PC-3 (cell line): Measurements from ENCODE around the gene KYAT1. TPM values are rescaled to one million over a fixed set of nuclear protein-coding genes. Genes with fewer than 3 reads are reported as not detected.

Experiments
- ATAC-seq: fragments of 200-7000 bp; cut with Tn5 transposase; 2 replicates; pipeline ENCODE4 v1.9.1; 2020; ENCODE audit warnings: mild to moderate bottlenecking, moderate library complexity
- BruUV-seq: library from RNA; stranded (reverse); fragments of 400-500 nt; replicated peaks from 2 replicates; lab custom pipeline; 2021; lab: Mats Ljungman, UMichigan
- CTCF ChIA-PET: fragments of 300-600 bp; sonication (Branson Sonifier 250); formaldehyde crosslinking; loops from one replicate; lab custom pipeline; 2022; ENCODE audit warnings: antibody characterized with exemption; lab: Charles Lee
- POLR2A ChIA-PET: fragments of 300-600 bp; sonication (Branson Sonifier 250); formaldehyde crosslinking; loops from one replicate; lab custom pipeline; 2022; ENCODE audit warnings: antibody characterized with exemption; ENCODE audit not compliant: unreplicated experiment; lab: Charles Lee
- DNase-seq: peaks from one replicate; pipeline ENCODE4 v3.0.0-alpha.2; 2015
- H2AFZ ChIP-seq: fragments of 300-600 bp; sonication (generic); 2 replicates; pipeline ENCODE4 v1.6.0; 2016; ENCODE audit warnings: antibody characterized with exemption, low read length
- H3F3A ChIP-seq: fragments of 300-600 bp; sonication (generic); one replicate; pipeline ENCODE4 v1.6.0; 2017; ENCODE audit warnings: antibody characterized with exemption, low read length, control low read depth, mild to moderate bottlenecking; ENCODE audit not compliant: unreplicated experiment
- H3K27ac ChIP-seq: fragments of 300-600 bp; sonication (generic); 2 replicates; pipeline ENCODE4 v1.5.1; 2016; ENCODE audit warnings: mild to moderate bottlenecking, low read length
- H3K27me3 ChIP-seq: fragments of 300-600 bp; sonication (generic); 2 replicates; pipeline ENCODE4 v1.6.1; 2016; ENCODE audit warnings: low read length, mixed read lengths
- H3K36me3 ChIP-seq: fragments of 300-600 bp; sonication (generic); 2 replicates; pipeline ENCODE4 v1.6.1; 2016; ENCODE audit warnings: low read depth, mixed run types, low read length, mixed read lengths
- H3K4me1 ChIP-seq: fragments of 300-600 bp; sonication (generic); 2 replicates; pipeline ENCODE4 v1.5.1; 2016; ENCODE audit warnings: low read length; ENCODE audit not compliant: insufficient read depth
- H3K4me2 ChIP-seq: fragments of 300-600 bp; sonication (generic); 2 replicates; pipeline ENCODE4 v1.6.0; 2016; ENCODE audit warnings: low read length
- H3K4me3 ChIP-seq: fragments of 300-600 bp; sonication (generic); 2 replicates; pipeline ENCODE4 v1.5.1; 2016; ENCODE audit warnings: mild to moderate bottlenecking, low read length, mixed read lengths
- H3K79me2 ChIP-seq: fragments of 300-600 bp; sonication (generic); 2 replicates; pipeline ENCODE4 v1.6.1; 2017; ENCODE audit warnings: low read length, mixed read lengths
- H3K9ac ChIP-seq: fragments of 300-600 bp; sonication (generic); 2 replicates; pipeline ENCODE4 v1.6.0; 2016; ENCODE audit warnings: mild to moderate bottlenecking, low read length
- H3K9me2 ChIP-seq: fragments of 300-600 bp; sonication (generic); replicated peaks from 2 replicates; pipeline ENCODE4 v1.6.1; 2016; ENCODE audit warnings: mixed run types, low read length, mixed read lengths
- H3K9me3 ChIP-seq: fragments of 300-600 bp; sonication (generic); 2 replicates; pipeline ENCODE4 v1.6.1; 2016; ENCODE audit warnings: low read length, mixed read lengths
- H4K20me1 ChIP-seq: fragments of 300-600 bp; sonication (generic); 2 replicates; pipeline ENCODE4 v1.6.1; 2016; ENCODE audit warnings: low read length, mixed read lengths
- EZH2 ChIP-seq: fragments of 300-600 bp; sonication (generic); IDR thresholded peaks from one replicate; pipeline ENCODE4 v1.6.1; 2017; ENCODE audit warnings: antibody characterized with exemption, mild to moderate bottlenecking, low read length; ENCODE audit not compliant: unreplicated experiment
- EZH2phosphoT487 ChIP-seq: fragments of 300-600 bp; sonication (generic); IDR thresholded peaks from 2 replicates; pipeline ENCODE4 v1.6.1; 2018; ENCODE audit warnings: mild to moderate bottlenecking, antibody characterized with exemption, low read length, borderline replicate concordance
- intact Hi-C: fragments of 100-400 bp; cut with micrococcal nuclease; formaldehyde crosslinking; loops from 2 replicates; pipeline ENCODE4 v1.9.0; 2023
- total RNA-seq: library from RNA; depleted of rRNA; stranded (reverse); fragments of >200 nt; gene quantifications from 2 replicates; pipeline ENCODE4 v1.2.3, GENCODE V29; 2014
- TF ChIP-seq, protein P1 (sequence below): fragments of 300-600 bp; sonication (generic); conservative IDR thresholded peaks from 2 replicates; pipeline ENCODE4 v1.5.1; 2017; ENCODE audit warnings: antibody characterized with exemption, low read depth, mild to moderate bottlenecking, low read length

KYAT1 gene
- total RNA-seq, 1 experiment from 2014 or later: 7.4 TPM

DNA sequence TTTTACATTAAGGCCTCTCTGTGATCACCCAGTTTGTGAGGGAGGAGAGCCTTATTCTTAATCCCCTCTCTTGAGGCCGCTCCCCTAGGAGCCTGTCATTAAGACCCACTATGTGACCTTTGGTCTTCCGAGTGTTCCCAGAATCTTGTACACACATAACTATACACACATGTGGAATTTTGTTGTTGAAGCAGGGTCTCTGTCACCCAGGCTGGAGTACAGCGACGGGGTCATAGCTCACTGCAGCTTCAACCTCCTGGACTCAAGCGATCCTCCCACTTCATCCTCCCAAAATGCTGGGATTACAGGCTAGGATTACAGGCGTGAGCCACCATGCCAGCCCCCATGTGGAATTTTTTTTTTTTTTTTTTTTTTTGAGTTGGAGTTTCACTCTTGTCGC is 24.2 kb upstream of the KYAT1 start:
- no peak overlapping the region for H3K9ac ChIP-seq
- H3K4me3 ChIP-seq: no peak overlapping the region
- ChIA-PET POLR2A (no interaction called here), CTCF (no interaction called here)
- no peaks in the 10 kb centered on the region for H4K20me1 ChIP-seq
- H3K4me1 ChIP-seq: peaks cover 30% of the 10 kb centered on the region
- no peaks in the 10 kb centered on the region for H3K9me3 ChIP-seq
- BruUV-seq: no TSS peak
- H3K4me2 ChIP-seq: no peak overlapping the region
- no peaks in the 10 kb centered on the region for H3K9me2 ChIP-seq
- H2AFZ ChIP-seq: no peak overlapping the region
- no peaks in the 10 kb centered on the region for H3K27me3 ChIP-seq
- peaks cover 25% of the 10 kb centered on the region for H3K36me3 ChIP-seq
- H3K79me2 ChIP-seq: peaks cover 40% of the 10 kb centered on the region
- H3K27ac ChIP-seq: no peak overlapping the region
- DNase-seq (no peak), ATAC-seq (no peak)
- TF ChIP-seq EZH2: no peak
- TF ChIP-seq EZH2phosphoT487: no peak
- TF ChIP-seq, protein P1, sequence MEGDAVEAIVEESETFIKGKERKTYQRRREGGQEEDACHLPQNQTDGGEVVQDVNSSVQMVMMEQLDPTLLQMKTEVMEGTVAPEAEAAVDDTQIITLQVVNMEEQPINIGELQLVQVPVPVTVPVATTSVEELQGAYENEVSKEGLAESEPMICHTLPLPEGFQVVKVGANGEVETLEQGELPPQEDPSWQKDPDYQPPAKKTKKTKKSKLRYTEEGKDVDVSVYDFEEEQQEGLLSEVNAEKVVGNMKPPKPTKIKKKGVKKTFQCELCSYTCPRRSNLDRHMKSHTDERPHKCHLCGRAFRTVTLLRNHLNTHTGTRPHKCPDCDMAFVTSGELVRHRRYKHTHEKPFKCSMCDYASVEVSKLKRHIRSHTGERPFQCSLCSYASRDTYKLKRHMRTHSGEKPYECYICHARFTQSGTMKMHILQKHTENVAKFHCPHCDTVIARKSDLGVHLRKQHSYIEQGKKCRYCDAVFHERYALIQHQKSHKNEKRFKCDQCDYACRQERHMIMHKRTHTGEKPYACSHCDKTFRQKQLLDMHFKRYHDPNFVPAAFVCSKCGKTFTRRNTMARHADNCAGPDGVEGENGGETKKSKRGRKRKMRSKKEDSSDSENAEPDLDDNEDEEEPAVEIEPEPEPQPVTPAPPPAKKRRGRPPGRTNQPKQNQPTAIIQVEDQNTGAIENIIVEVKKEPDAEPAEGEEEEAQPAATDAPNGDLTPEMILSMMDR: no peak
- intact Hi-C loops: no loop called here
- H3F3A ChIP-seq: no peaks in the 10 kb centered on the region

DNA sequence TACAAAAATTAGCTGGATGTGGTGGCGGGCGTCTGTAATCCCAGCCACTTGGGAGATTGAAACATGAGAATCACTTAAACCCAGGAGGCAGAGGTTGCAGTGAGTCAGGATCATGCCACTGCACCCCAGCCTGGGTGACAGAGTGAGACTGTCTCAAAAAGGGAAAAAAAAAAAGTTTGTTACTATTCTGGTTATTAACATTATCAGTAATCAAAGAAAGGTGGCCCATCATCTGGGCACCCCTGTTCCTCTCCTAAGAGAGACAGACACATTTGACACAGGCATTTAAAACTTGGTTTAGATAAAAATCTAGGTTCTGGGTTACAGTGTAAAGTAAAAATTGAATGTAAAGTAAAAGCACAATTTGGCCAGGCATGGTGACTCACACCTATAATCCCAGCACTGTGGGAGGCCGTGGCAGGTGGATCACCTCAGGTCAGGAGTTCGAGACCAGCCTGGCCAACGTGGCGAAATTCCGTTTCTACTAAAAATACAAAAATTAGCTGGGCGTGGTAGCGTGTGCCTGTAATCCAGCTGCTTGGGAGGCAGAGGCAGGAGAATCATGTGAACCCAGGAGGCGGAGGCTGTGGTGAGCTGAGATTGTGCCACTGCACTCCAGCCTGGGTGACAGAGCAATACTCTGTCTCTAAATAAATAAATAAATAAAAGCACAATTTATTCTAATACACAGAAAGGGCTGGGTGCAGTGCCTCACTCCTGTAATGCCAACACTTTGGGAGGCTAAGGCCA is 22.3 kb upstream of the KYAT1 start:
- Histone ChIP-seq H3F3A (no peaks in the 10 kb centered on the region), H3K9ac (no peak overlapping the region), H3K27me3 (no peaks in the 10 kb centered on the region), H3K9me3 (no peaks in the 10 kb centered on the region), H3K4me2 (no peak overlapping the region), H4K20me1 (no peaks in the 10 kb centered on the region), H3K79me2 (peaks cover 22% of the 10 kb centered on the region; the same call in 1 of the 2 replicates), H3K9me2 (no peaks in the 10 kb centered on the region), H2AFZ (no peak overlapping the region), H3K4me1 (peaks cover 34% of the 10 kb centered on the region), H3K36me3 (peaks cover 20% of the 10 kb centered on the region), H3K4me3 (no peak overlapping the region), H3K27ac (peak overlapping the region; percentile 23; the same call in 1 of the 2 replicates)
- no TSS peak for BruUV-seq
- intact Hi-C loops: no loop called here
- POLR2A ChIA-PET: no interaction called here
- TF ChIP-seq, protein P1: no peak
- TF ChIP-seq EZH2phosphoT487 (no peak), EZH2 (no peak)
- CTCF ChIA-PET: no interaction called here
- peak; percentile 31 for DNase-seq
- no peak for ATAC-seq

DNA sequence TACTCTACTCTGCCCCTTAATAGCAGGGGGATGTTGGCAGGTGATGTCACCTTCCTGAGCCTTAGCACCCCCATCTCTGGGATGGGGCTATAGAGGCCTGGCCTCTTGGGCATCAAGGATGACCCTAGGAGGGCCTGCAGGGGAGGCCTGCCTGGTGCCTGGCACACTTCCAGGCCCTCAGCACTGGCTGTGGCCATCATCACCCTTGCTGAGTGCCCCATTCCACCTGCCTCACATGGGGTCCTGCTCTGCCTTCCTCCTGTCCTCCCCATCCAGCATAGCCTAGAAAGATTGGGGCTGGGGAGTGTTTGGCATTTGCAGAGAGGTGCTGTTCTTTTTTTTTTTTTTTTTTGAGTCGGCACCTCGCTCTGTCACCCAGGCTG is 21.3 kb upstream of the KYAT1 start:
- Histone ChIP-seq H3K27ac (peak overlapping the region; percentile 69), H3K9ac (no peak overlapping the region), H3K9me2 (no peaks in the 10 kb centered on the region), H3F3A (no peaks in the 10 kb centered on the region), H3K79me2 (peaks cover 24% of the 10 kb centered on the region; the same call in 1 of the 2 replicates), H3K36me3 (peaks cover 18% of the 10 kb centered on the region), H4K20me1 (no peaks in the 10 kb centered on the region), H3K9me3 (no peaks in the 10 kb centered on the region), H3K4me3 (no peak overlapping the region), H3K4me2 (no peak overlapping the region), H3K4me1 (peaks cover 34% of the 10 kb centered on the region), H3K27me3 (no peaks in the 10 kb centered on the region), H2AFZ (no peak overlapping the region)
- intact Hi-C loops: no loop called here
- POLR2A ChIA-PET: no interaction called here
- DNase-seq (no peak), ATAC-seq (no peak)
- TF ChIP-seq EZH2: no peak
- TF ChIP-seq EZH2phosphoT487: no peak
- TF ChIP-seq, protein P1: no peak
- CTCF ChIA-PET: no interaction called here
- BruUV-seq: no TSS peak
